Ascending aorta (tissue), 2 donors: Measurements from ENCODE around the gene NSUN6. TPM values are rescaled to one million over a fixed set of nuclear protein-coding genes. Genes with fewer than 3 reads are reported as not detected.

Source experiments
- DNase-seq, 2 donors: peaks; one replicate each; pipeline ENCODE4 v3.0.0-alpha.2; 2019; ENCODE audit warnings: low spot score in 2 of 2
- H3K27ac ChIP-seq, 2 donors: fragments of 200-600 bp; sonication (generic); one replicate each; pipeline ENCODE4 v1.5.1; 2016 to 2017; ENCODE audit warnings: mild to moderate bottlenecking in 1 of 2
- H3K27me3 ChIP-seq: fragments of 200-600 bp; sonication (generic); one replicate; pipeline ENCODE4 v1.5.1; 2017
- H3K36me3 ChIP-seq, 2 donors: fragments of 200-600 bp; sonication (generic); one replicate each; pipeline ENCODE4 v1.5.1; 2016
- H3K4me1 ChIP-seq, 2 donors: fragments of 200-600 bp; sonication (generic); one replicate each; pipeline ENCODE4 v1.5.1; 2016 to 2017; ENCODE audit warnings: mild to moderate bottlenecking in 1 of 2
- H3K4me3 ChIP-seq, 2 donors: fragments of 200-600 bp; sonication (generic); one replicate each; pipeline ENCODE4 v1.5.1; 2016 to 2017; ENCODE audit warnings: mild to moderate bottlenecking in 1 of 2
- H3K9me3 ChIP-seq, 2 donors: fragments of 200-600 bp; sonication (generic); one replicate each; pipeline ENCODE4 v1.5.1; 2016
- intact Hi-C: fragments of 100-400 bp; cut with DNase I; formaldehyde crosslinking; loops from one replicate; pipeline ENCODE4 v1.15.1; 2023
- total RNA-seq: library from RNA; depleted of rRNA; stranded (reverse); fragments of >200 nt; gene quantifications from one replicate; pipeline ENCODE4 v1.1.0, GENCODE V29; 2016
- TF ChIP-seq, protein P1 (sequence below), 3 experiments: fragments of 200-600 bp in 2 of 3; fragments of 450-650 bp in 1 of 3; sonication (generic) in 2 of 3; IDR thresholded peaks; one replicate each; pipeline ENCODE4 v1.5.1; 2016 to 2019; ENCODE audit warnings: antibody characterized with exemption in 3 of 3, mild to moderate bottlenecking in 1 of 3, moderate library complexity in 1 of 3

NSUN6 gene
- total RNA-seq, 1 donor from 2014 or later = 5.4 TPM

DNA sequence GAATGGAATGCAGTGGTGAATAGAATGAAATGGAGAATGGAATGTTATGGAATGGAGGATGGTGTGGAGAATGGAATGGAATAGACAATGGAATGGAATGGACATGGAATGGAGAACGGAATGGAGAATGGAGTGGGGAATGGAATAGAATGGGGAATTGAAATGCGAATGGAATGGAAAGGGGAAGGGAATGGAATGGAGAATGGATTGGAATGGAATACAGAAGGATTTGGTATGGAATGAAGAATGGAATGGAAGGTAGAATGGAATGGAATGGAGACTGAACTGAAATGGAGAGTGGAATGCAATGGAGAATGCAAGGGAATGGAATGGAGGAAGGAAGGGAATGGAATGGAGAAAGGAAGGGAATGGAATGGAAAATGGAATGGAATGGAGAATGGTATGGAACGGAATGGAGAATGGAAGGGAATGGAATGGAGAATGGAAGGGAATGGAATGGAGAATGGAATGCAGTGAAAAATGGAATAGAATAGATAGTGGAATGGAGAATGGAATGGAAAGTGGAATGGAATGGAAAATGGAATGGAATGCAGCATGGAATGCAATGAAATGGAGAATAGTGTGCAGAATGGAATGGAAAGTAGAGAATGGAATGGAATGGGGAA is 94.8 kb downstream of the NSUN6 start:
- no peak for DNase-seq
- H3K27me3 ChIP-seq = no peaks in the 10 kb centered on the region
- H3K36me3 ChIP-seq = peaks cover 2 to 44% of the 10 kb centered on the region in 2 donors
- intact Hi-C loops = no loop called here
- TF ChIP-seq, protein P1, sequence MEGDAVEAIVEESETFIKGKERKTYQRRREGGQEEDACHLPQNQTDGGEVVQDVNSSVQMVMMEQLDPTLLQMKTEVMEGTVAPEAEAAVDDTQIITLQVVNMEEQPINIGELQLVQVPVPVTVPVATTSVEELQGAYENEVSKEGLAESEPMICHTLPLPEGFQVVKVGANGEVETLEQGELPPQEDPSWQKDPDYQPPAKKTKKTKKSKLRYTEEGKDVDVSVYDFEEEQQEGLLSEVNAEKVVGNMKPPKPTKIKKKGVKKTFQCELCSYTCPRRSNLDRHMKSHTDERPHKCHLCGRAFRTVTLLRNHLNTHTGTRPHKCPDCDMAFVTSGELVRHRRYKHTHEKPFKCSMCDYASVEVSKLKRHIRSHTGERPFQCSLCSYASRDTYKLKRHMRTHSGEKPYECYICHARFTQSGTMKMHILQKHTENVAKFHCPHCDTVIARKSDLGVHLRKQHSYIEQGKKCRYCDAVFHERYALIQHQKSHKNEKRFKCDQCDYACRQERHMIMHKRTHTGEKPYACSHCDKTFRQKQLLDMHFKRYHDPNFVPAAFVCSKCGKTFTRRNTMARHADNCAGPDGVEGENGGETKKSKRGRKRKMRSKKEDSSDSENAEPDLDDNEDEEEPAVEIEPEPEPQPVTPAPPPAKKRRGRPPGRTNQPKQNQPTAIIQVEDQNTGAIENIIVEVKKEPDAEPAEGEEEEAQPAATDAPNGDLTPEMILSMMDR (IDR thresholded peaks at IDR 0.05) = no peak
- H3K4me1 ChIP-seq = no peaks in the 10 kb centered on the region
- H3K9me3 ChIP-seq = no peaks in the 10 kb centered on the region
- H3K27ac ChIP-seq = no peak overlapping the region
- H3K4me3 ChIP-seq = no peak overlapping the region

DNA sequence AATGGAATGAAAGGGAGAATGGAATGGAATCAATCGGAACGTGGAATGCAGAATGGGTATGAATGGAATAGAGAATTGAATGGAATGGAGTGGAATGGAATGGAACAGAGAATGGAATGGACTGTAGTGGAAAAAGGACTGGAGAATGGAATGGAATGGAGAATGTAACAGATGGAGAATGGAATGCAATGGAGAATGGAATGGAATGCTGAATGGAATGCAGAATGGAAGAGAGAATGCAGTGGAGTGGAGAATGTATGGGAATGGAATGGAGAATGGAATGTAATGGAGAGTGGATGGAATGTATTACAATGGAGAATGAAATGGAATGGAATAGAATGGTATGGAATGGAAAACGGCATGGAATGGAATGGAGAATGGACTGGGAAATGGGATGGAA is 96.9 kb downstream of the NSUN6 start:
- peaks cover 0 to 44% of the 10 kb centered on the region in 2 donors for H3K36me3 ChIP-seq
- TF ChIP-seq, protein P1 (IDR thresholded peaks at IDR 0.05) = no peak

DNA sequence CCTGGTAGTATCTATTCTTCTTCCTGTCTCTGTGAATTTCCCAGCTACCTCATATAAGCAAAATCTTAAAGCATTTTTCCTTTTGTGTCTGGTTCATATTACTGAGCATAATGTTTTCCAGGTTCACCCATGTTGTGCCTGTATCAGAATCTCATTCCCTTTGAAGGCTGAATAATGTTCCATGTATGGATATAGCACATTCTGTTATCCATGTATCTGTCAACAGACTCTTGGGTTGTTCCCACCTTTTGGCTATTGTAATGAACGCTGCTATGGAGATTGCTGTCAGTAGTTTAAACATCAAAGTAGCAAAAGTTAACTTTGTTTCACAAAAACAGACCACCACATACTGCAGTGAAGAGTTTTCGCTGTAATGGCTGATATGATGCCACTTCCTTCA is 99.9 kb downstream of the NSUN6 start:
- H3K27ac ChIP-seq = no peak overlapping the region
- no peak for DNase-seq
- no peaks in the 10 kb centered on the region for H3K9me3 ChIP-seq
- TF ChIP-seq, protein P1 (IDR thresholded peaks at IDR 0.05) = no peak
- intact Hi-C loops = no loop called here
- no peak overlapping the region for H3K4me3 ChIP-seq
- H3K27me3 ChIP-seq = no peaks in the 10 kb centered on the region
- H3K4me1 ChIP-seq = no peaks in the 10 kb centered on the region
- peaks cover 0 to 23% of the 10 kb centered on the region in 2 donors for H3K36me3 ChIP-seq

More for the DNA sequence above, 96.9 kb downstream of the NSUN6 start:
- Histone ChIP-seq H3K27ac (no peak overlapping the region), H3K4me3 (no peak overlapping the region), H3K4me1 (no peaks in the 10 kb centered on the region), H3K9me3 (no peaks in the 10 kb centered on the region), H3K27me3 (no peaks in the 10 kb centered on the region)
- no peak for DNase-seq
- intact Hi-C loops = no loop called here

DNA sequence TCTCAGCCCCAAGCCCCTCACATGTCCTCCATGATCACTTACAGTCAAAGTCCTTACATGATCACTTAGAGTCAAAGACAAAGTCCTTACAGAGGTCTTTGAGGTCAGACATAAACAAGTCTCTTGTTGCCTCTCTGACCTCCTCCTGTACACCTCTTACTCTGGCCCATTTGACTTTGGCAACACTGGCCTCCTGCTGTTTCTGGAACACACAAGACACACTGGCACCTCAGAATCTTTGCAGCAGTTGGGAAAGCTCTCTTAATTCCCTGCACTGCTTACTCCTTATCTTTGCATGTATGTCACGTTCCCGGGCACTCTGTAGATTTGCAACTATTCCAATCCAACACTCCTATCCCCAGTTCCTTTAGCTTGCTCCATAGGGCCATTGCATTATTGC is 102.3 kb downstream of the NSUN6 start:
- Histone ChIP-seq H3K9me3 (no peaks in the 10 kb centered on the region), H3K36me3 (peaks cover 0 to 5% of the 10 kb centered on the region in 2 donors)

DNA sequence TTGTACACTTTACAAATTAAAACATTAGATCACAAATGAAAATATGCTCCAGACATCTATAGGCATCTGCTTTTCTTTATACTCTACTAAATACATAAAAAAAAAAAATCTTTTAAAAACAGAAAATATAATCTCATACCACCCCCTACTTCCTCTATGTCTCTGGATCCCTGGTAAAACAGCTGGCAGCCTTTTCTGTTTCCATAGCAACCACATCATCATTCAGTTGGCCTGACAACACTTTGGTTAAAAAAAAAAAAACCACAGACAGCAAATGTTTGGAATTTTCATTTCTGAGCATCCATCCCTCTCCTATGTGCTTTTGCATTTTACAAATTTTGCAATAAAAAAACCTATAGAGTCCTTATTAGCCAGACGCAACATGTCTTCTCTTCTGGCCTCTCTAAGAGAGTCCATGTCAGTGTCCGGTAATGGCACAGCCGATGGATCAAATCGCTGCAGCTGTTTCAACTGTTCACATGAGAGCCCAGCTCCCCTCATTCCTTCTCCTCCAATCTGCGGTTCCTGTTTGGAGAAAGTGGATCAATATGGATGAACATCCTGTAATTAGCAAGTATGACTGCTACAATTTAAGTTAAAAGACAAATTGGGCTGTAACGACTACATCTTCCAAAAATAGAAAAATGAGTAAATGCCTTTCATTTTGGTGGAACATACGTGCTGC is 105.6 kb downstream of the NSUN6 start:
- TF ChIP-seq, protein P1 (IDR thresholded peaks at IDR 0.05) = no peak
- Histone ChIP-seq H3K4me1 (no peaks in the 10 kb centered on the region), H3K27me3 (no peaks in the 10 kb centered on the region), H3K27ac (no peak overlapping the region), H3K9me3 (no peaks in the 10 kb centered on the region), H3K4me3 (no peak overlapping the region), H3K36me3 (peaks cover 0 to 16% of the 10 kb centered on the region in 2 donors)
- intact Hi-C loops = no loop called here
- no peak for DNase-seq

More for the DNA sequence above, 102.3 kb downstream of the NSUN6 start:
- TF ChIP-seq, protein P1 (IDR thresholded peaks at IDR 0.05) = no peak
- H3K27me3 ChIP-seq = no peaks in the 10 kb centered on the region
- H3K4me3 ChIP-seq = no peak overlapping the region
- DNase-seq = no peak
- no peaks in the 10 kb centered on the region for H3K4me1 ChIP-seq
- no peak overlapping the region for H3K27ac ChIP-seq
- intact Hi-C loops = no loop called here
